Colonic mucosa (tissue), 4 donors: Measurements from ENCODE around the gene GPR3. TPM values are rescaled to one million over a fixed set of nuclear protein-coding genes. Genes with fewer than 3 reads are reported as not detected.
"Not testable (repeated sequence)": the region's sequence is repeated elsewhere in the genome, so short reads cannot be mapped to it uniquely, and the experiment has no call there.

ENCODE experiments used
- DNase-seq: peaks from one replicate; pipeline ENCODE4 v3.0.0-alpha.2; 2020
- H3K27ac ChIP-seq: fragments of 200-600 bp; one replicate; pipeline ENCODE4 v1.8.0; 2021
- H3K27me3 ChIP-seq: fragments of 200-600 bp; one replicate; pipeline ENCODE4 v1.8.0; 2021
- H3K36me3 ChIP-seq: fragments of 200-600 bp; one replicate; pipeline ENCODE4 v1.8.0; 2021
- H3K4me1 ChIP-seq: fragments of 200-600 bp; one replicate; pipeline ENCODE4 v1.8.0; 2021; ENCODE audit warnings: mild to moderate bottlenecking
- H3K4me3 ChIP-seq: fragments of 200-600 bp; one replicate; pipeline ENCODE4 v1.8.0; 2021
- H3K9ac ChIP-seq, 2 donors: one replicate each; pipeline ENCODE4 v1.7.0; 2013; ENCODE audit warnings: control low read depth in 2 of 2, low read depth in 2 of 2, low read length in 2 of 2
- H3K9me3 ChIP-seq: fragments of 200-600 bp; one replicate; pipeline ENCODE4 v1.8.0; 2021
- CTCF ChIP-seq: fragments of 200-600 bp; IDR thresholded peaks from one replicate; pipeline ENCODE4 v1.8.0; 2022; ENCODE audit warnings: antibody characterized with exemption, mild to moderate bottlenecking
- intact Hi-C: fragments of 100-400 bp; cut with DNase I; formaldehyde crosslinking; loops from one replicate; pipeline ENCODE4 v1.14.1; 2022
- total RNA-seq, 2 donors: library from RNA; stranded (reverse); fragmentation: NEBNext Ultra II Directional in 1 of 2; extraction: Animal tissue kit (Norgen Biotek cat#: 25700) in 1 of 2; gene quantifications; one replicate each; pipeline ENCODE4 v1.2.1, GENCODE V29; 2021
- donor health status: healthy.
- donor health status: DM: no; HTN: no; CAD: no.
- donor health status: DM: no; HTN: no; CAD: no.

The GPR3 gene
- total RNA-seq, 2 donors from 2014 or later, result 0.32 to 0.49 TPM

GRCh38 chr1:27383039-27383605 lies 9.3 kb upstream of the GPR3 start, which contains the start of gene CD164L2:
Gene CD164L2, minus strand, starts transcription at chr1:27383333. Its CDS starts 94 bp downstream, at chr1:27383239.
- no peak within 1 kb of the TSS for H3K9ac ChIP-seq
- H3K4me3 ChIP-seq, result peak within 1 kb of the TSS; percentile 23
- intact Hi-C loops, result no loop called here

GRCh38 chr1:27383661-27384060 lies 8.8 kb upstream of the GPR3 start:
- no peak overlapping the region for H3K4me3 ChIP-seq
- H3K4me1 ChIP-seq, result no peaks in the 10 kb centered on the region
- H3K27me3 ChIP-seq, result no peaks in the 10 kb centered on the region
- no peaks in the 10 kb centered on the region for H3K9me3 ChIP-seq
- no peak overlapping the region for H3K27ac ChIP-seq
- no peaks in the 10 kb centered on the region for H3K36me3 ChIP-seq
- intact Hi-C loops, result no loop called here
- no peak for DNase-seq
- TF ChIP-seq CTCF, result no peak
- H3K9ac ChIP-seq, result no peak overlapping the region

More at GRCh38 chr1:27383039-27383605, 9.3 kb upstream of the GPR3 start, which contains the start of gene CD164L2:
- no peaks in the 10 kb centered on the region for H3K36me3 ChIP-seq
- no peak for TF ChIP-seq CTCF
- DNase-seq, result peak; percentile 88
- H3K27me3 ChIP-seq, result no peaks in the 10 kb centered on the region
- H3K27ac ChIP-seq, result no peak within 1 kb of the TSS
- H3K9me3 ChIP-seq, result no peaks in the 10 kb centered on the region
- H3K4me1 ChIP-seq, result no peaks in the 10 kb centered on the region

- H3K27ac ChIP-seq, H3K4me1 ChIP-seq, H3K4me3 ChIP-seq, H3K36me3 ChIP-seq, H3K27me3 ChIP-seq, DNase-seq, H3K9ac ChIP-seq, intact Hi-C loops, H3K9me3 ChIP-seq: not testable (repeated sequence)
Observed at GRCh38 chr1:27384797-27385196, 7.6 kb upstream of the GPR3 start.

GRCh38 chr1:27388337-27389005 lies 4.0 kb upstream of the GPR3 start:
- no peaks in the 10 kb centered on the region for H3K36me3 ChIP-seq
- H3K27me3 ChIP-seq, result no peaks in the 10 kb centered on the region
- no peak overlapping the region for H3K27ac ChIP-seq
- no peaks in the 10 kb centered on the region for H3K9me3 ChIP-seq
- peak; percentile 86 for DNase-seq
- intact Hi-C loops, result no loop called here
- peaks cover 5% of the 10 kb centered on the region for H3K4me1 ChIP-seq
- H3K9ac ChIP-seq, result no peak overlapping the region
- H3K4me3 ChIP-seq, result no peak overlapping the region
- peak; percentile 90 for TF ChIP-seq CTCF

- Histone ChIP-seq H3K9me3 (no peaks in the 10 kb centered on the region), H3K27ac (no peak overlapping the region), H3K4me1 (peaks cover 5% of the 10 kb centered on the region), H3K36me3 (no peaks in the 10 kb centered on the region), H3K27me3 (no peaks in the 10 kb centered on the region), H3K4me3 (peak overlapping the region; percentile 58), H3K9ac (peak overlapping the region; percentile 58 to 66)
- DNase-seq, result peak; percentile 68
- intact Hi-C loops, result loop anchor here (10.0 kb wide), 1 partner anchor 347 kb away; no protein-coding TSS in a partner anchor
- no peak for TF ChIP-seq CTCF
Observed at GRCh38 chr1:27391511-27392095, 819 bp upstream of the GPR3 start.
